NCI-H1105 treated with DMSO at 0.1 percent for 48 hours (cell line): ENCODE data around the gene NKX2-1.
"Not testable (repeated sequence)": the region's sequence is repeated elsewhere in the genome, so short reads cannot be mapped to it uniquely, and the experiment has no call there.

ENCODE experiments used
- DNase-seq: peaks from one replicate; lab custom pipeline; 2025; lab: John Stamatoyannopoulos, UW

The NKX2-1 gene

DNA sequence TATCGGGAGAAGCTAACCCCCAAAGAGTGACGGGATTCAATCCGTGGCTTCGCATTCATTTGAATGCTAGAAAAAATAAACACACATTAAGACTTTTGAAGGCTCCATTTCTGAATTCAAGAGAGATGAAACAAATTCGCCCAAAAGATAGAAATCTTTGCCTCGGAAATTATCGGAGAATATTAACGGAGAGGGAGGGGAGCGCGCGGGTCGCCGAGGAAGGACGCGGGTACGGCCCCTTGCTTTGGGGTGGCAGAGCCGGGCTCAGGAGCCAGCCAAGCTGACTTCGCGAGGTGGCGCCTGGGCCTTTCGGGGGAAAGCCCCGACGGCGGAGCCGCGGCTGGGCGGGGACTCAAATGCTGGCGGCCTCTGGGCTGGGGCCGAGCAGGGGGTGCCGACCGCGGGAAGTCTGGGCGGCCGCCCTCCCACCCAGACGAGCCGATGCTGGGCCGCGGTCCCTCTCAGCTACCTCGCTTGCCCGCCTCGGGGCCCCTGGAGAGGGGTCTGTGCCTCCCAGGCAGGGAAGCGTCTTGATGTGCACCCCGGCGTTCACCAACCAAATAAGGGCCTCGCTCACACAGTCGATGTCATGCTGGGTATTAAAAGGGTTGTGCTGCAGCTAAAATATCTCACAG, 14.7 kb downstream of the NKX2-1 start:
- DNase-seq: peak; percentile 53

DNA sequence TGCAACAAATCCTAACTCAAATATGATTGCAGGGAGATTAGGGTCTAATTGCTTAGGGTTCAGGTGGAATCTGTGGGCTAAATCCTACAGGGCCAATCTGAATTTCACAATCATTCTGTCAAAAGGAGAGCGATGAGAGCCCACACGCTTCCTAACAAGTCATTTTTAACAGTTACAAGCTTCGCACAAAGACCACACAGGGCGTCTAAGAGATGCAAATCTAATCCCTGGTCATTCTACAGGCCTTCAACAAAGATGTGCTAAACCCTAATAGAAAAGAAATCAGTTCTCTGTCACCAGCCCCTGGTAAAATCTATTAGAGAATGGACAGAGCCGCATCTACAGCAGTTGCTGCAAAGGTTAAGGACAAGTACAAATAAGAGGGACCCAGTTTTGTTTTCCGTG, 15.3 kb downstream of the NKX2-1 start:
- DNase-seq: peak; percentile 48

DNA sequence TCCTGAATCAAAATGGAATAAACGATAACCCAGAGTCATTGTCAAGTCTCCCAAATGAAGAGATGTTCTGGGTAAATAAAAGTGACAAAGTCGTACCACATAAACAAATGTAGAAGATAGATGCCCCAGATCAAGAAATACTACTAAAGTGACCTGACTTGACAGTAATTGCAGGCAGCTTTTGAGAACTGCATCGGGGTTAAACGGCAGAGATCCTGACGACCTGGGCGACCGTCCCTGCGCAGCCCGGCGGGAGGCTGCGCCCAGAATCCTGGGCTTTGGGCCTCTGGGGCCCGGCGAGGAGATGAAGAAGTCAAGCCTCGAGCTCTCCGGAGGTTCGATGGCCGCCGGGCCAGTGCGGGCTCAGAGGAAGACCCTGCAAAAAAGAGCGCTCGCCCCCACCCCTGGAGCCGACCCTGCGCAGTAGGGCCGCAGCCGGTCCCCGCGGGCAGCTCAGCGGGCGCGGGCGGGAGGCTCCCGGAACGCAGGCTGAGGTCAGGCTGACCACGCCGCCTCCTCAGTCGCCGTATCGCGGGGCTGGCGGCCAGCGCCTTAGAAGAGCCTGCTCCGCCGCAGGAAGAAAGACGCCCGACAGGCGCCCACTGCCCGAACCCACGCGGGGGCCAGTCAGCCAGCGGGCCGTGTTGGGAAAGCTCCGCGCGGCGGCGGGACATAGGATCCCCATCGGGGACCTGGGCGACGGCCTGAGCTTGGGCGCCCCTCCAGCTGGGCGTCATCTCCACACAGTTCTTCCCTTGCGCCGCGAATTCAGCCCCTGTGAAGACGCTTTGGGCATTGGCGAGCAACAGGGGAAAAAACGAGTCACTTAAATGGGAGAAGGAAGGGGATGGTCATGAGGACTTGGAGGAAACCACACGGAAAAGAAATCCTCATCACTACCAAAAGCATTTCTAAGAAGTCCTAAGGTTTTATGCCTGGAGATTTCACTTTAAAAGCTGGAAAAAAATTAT, 16.0 kb downstream of the NKX2-1 start:
- no peak for DNase-seq

- DNase-seq: peak; percentile 97
These were observed 17.2 kb downstream of the NKX2-1 start for GRCh38 chr14:36502558-36503508.

DNA sequence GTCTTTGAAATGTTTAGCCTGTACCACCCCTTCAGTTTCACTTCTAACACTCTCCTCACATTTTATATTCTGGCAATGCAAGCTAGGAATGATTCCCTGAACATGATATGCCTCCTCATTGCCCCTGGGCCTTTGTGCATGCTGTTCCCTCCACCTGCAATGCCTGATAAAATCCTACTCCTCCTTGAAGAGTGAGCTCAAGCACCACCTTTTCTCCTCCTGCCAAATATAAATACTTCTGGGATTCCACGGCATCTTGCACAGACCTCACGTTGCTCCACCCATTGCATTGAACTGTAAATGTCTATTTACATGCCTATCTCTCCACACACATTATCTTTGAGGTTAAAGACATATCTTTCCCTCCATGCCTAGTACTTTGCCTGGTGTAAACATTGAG, 21.1 kb downstream of the NKX2-1 start:
- DNase-seq: no peak

DNA sequence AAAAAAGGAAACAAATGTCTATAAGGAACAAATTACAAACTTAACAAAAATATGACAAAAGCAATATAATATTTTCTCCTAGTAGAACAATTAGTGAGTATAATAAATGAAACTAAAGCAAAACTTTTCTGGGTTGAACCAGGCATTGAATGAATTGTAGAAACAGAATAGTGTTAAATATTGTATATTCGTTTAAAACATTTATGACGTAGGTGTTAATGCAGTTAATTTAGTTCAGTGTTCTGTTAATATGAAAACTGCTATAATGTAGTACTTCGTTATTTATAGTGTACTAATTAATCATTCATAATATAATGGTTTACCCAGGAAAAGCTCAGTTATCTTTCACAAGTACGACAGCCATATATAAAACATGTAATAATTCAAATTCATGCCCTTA, 23.7 kb downstream of the NKX2-1 start:
- no peak for DNase-seq

- DNase-seq: no peak
These were observed 24.4 kb downstream of the NKX2-1 start for GRCh38 chr14:36495666-36496065.

DNA sequence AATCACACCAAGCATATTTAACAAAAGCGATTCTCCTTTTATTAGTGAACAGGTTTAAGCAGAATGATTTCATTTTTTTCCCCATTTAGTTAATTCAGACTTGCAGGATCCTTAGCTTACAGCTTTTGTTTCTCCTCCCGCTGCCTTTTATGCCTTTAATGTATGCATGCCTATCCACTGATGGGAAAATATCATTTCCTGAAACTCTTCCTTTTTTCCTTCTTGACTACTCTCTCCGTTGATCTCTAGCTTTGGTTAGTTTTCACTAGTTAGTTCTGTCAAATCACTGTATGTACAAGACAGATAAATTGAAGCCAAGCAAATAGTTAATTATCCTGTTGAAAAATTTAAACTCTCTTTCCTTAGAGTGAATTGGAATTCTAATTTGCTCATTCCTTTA, 26.3 kb downstream of the NKX2-1 start:
- DNase-seq: peak; percentile 20

DNA sequence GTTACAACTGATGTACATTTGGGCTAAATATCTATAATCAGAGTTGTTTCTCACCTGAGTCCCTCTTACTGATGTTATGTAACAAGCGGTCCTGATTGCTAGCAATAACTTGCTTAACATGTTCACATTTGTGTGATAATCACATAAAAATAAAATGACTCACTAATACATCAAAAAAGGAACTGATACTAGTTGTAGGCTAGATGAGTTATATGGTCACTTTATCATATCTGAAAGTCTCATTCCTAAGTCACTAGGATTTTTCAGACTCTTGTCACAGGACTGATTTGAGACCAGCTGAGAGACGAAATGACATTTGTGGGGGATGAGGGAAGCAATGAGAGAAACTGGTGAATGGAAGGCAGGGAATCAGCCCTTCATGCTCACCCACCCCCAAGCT, 34.3 kb downstream of the NKX2-1 start:
- no peak for DNase-seq

- DNase-seq: no peak
These were observed 40.7 kb downstream of the NKX2-1 start for GRCh38 chr14:36479344-36479743.

GRCh38 chr14:36478782-36479181, 41.2 kb downstream of the NKX2-1 start:
- no peak for DNase-seq

- DNase-seq: no peak
These were observed 42.8 kb downstream of the NKX2-1 start for GRCh38 chr14:36477266-36477665.

- not testable (repeated sequence) for DNase-seq
These were observed 44.0 kb downstream of the NKX2-1 start for GRCh38 chr14:36476061-36476460.

GRCh38 chr14:36474593-36474992, 45.4 kb downstream of the NKX2-1 start:
- DNase-seq: no peak

GRCh38 chr14:36471431-36471830, 48.6 kb downstream of the NKX2-1 start:
- no peak for DNase-seq

DNA sequence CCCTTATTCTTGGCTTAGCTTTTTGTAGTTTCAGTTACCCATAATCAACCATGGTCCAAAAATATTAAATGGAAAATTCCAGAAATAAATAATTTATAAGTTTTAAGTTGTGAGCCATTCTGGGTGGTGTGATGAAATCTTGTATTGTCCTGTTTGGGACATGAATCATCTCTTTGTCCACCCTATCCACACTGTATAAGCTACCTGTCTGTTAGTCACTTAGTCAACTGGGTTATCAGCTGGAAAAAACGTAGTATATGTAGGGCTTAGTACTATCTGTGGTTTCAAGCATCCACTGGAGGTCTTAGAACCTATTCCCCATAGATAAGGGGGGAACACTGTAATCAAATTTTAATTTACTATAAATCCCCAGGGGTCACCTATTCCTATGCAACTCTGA, 52.7 kb downstream of the NKX2-1 start:
- no peak for DNase-seq
